Subcutaneous preadipocyte (primary cell): ENCODE results near the gene DPH2. TPM values are rescaled to one million over a fixed set of nuclear protein-coding genes. Genes with fewer than 3 reads are reported as not detected.

Source experiments
- total RNA-seq: library from RNA; depleted of rRNA; stranded (reverse); fragments of >200 nt; gene quantifications from 2 replicates; pipeline ENCODE4 v1.2.3, GENCODE V29; 2012

DPH2 gene
- 12.9 and 20.7 TPM in 2 replicates for total RNA-seq

GRCh38 chr1:43969746-43970466, at the start of gene DPH2:
Gene DPH2 (plus strand): TSS chr1:43970010. CDS start chr1:43970176, 166 bp downstream.

GRCh38 chr1:43933386-43934100, 36.3 kb upstream of the DPH2 start, which contains the start of gene ARTN:
Gene ARTN (plus strand): TSS chr1:43933801. CDS start chr1:43935657, 1,856 bp downstream.

GRCh38 chr1:43946236-43947060, 23.4 kb upstream of the DPH2 start, which contains the start of gene IPO13:
Gene IPO13 (plus strand): TSS chr1:43946950. CDS start chr1:43947601, 651 bp downstream.

GRCh38 chr1:43974443-43975248, 4.8 kb downstream of the DPH2 start, which contains the start of gene ATP6V0B:
Gene ATP6V0B (plus strand): TSS chr1:43974960. CDS start chr1:43975041, 81 bp downstream.

GRCh38 chr1:43978551-43979260, 8.9 kb downstream of the DPH2 start, which contains the start of gene B4GALT2:
Gene B4GALT2 (plus strand): TSS chr1:43979210. CDS start chr1:43981161, 1,951 bp downstream.

GRCh38 chr1:43991476-43992231, 21.8 kb downstream of the DPH2 start, which contains the start of gene CCDC24:
Gene CCDC24 (plus strand): TSS chr1:43991599. CDS start chr1:43991879, 280 bp downstream.

Other genes with a start within 250 kb of the DPH2 start
- gene ARTN, start 36.2 kb upstream of the DPH2 start, total RNA-seq, result under 0.01 TPM in 2 replicates
- 16.5 and 19.5 TPM in 2 replicates for gene IPO13, start 23.1 kb upstream of the DPH2 start, total RNA-seq
- gene ATP6V0B, start 5.0 kb downstream of the DPH2 start, total RNA-seq, result 70.5 and 84.3 TPM in 2 replicates
- 80.1 and 89.9 TPM in 2 replicates for gene B4GALT2, start 9.2 kb downstream of the DPH2 start, total RNA-seq
- 2.5 and 2.9 TPM in 2 replicates for gene CCDC24, start 21.6 kb downstream of the DPH2 start, total RNA-seq
- gene SLC6A9, start 61.5 kb downstream of the DPH2 start, total RNA-seq, result 1.1 and 1.2 TPM in 2 replicates
- gene KLF17, start 148.8 kb downstream of the DPH2 start, total RNA-seq, result 0.37 TPM in 1 of 2 replicates, not detected in the other
- gene KLF18, start 171.6 kb downstream of the DPH2 start, total RNA-seq, result not detected in 2 replicates
- 14.7 and 15.4 TPM in 2 replicates for gene DMAP1, start 243.5 kb downstream of the DPH2 start, total RNA-seq